ENCODE measurements around the gene CKLF. TPM values are rescaled to one million over a fixed set of nuclear protein-coding genes. Genes with fewer than 3 reads are reported as not detected.

The CKLF gene
- total and polyA plus RNA-seq, 2 experiments from 2014 or later = 16.6 to 25.6 TPM

DNA sequence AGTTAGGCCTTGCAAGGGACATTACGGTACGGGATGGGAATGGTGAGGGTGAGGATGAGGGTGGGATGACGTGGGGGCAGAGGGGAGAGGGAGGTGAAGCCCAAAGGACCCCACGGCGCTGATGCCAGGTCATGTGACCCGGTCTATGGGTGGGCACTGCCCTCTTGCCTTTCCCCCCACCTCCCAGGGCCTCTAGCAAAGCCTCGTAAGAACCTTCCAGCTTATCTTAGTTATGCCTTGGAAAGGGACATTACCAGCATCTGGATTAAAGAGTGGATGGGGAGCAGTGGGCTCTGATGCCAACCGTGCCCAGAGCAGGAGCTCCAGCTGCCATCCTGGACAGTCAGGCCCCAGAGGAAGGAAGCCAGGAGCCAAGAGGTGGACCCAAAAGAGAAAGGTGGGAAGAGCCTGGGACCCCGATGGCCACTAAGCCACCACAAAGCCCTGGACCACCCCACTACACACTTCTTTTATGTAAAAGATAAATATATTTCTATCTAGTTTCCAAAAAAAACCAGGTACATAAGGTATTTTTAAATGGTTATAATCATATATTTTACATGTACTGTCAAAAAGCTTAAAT, 43.4 kb upstream of the CKLF start:
- Histone ChIP-seq H3K4me1 (ENCODE audit: low read depth) (no peaks in the 10 kb centered on the region), H3K27me3 (no peaks in the 10 kb centered on the region), H3K36me3 (no peaks in the 10 kb centered on the region), H3K27ac (no peak overlapping the region), H3K4me3 (no peak overlapping the region), H3K9me3 (ENCODE audit: low read depth) (no peaks in the 10 kb centered on the region)
- TF ChIP-seq, protein P1, sequence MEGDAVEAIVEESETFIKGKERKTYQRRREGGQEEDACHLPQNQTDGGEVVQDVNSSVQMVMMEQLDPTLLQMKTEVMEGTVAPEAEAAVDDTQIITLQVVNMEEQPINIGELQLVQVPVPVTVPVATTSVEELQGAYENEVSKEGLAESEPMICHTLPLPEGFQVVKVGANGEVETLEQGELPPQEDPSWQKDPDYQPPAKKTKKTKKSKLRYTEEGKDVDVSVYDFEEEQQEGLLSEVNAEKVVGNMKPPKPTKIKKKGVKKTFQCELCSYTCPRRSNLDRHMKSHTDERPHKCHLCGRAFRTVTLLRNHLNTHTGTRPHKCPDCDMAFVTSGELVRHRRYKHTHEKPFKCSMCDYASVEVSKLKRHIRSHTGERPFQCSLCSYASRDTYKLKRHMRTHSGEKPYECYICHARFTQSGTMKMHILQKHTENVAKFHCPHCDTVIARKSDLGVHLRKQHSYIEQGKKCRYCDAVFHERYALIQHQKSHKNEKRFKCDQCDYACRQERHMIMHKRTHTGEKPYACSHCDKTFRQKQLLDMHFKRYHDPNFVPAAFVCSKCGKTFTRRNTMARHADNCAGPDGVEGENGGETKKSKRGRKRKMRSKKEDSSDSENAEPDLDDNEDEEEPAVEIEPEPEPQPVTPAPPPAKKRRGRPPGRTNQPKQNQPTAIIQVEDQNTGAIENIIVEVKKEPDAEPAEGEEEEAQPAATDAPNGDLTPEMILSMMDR (IDR thresholded peaks at IDR 0.05; ENCODE audit: low read depth, low read length) = no peak
- no peak for DNase-seq (ENCODE audit: low read depth in 1 of 2, low spot score in 1 of 2)

DNA sequence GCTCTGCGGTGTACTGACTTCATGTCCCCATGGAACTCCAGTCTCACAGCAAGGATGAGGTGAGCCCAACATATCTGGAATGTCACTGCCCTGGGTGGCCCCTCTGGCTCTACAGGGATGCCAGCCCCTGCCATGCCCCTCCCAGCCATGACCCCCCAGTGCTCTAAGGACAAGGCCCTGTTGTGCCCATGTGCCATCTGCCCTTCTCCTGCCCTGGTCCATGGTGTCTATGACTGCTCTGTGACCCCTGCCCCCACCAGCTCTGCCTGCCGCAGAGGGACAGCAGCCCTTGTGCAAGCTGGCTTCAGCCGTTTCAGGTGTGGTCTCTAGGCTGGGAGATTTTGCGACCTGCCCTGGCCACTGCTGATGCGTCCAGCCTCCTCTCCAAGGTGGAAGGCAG, 42.8 kb upstream of the CKLF start:
- H3K9me3 ChIP-seq (ENCODE audit: low read depth) = no peaks in the 10 kb centered on the region
- TF ChIP-seq, protein P1 (IDR thresholded peaks at IDR 0.05; ENCODE audit: low read depth, low read length) = no peak
- no peak overlapping the region for H3K27ac ChIP-seq
- H3K36me3 ChIP-seq = no peaks in the 10 kb centered on the region
- H3K4me1 ChIP-seq (ENCODE audit: low read depth) = no peaks in the 10 kb centered on the region
- no peak overlapping the region for H3K4me3 ChIP-seq
- no peaks in the 10 kb centered on the region for H3K27me3 ChIP-seq
- DNase-seq (ENCODE audit: low read depth in 1 of 2, low spot score in 1 of 2) = no peak

DNA sequence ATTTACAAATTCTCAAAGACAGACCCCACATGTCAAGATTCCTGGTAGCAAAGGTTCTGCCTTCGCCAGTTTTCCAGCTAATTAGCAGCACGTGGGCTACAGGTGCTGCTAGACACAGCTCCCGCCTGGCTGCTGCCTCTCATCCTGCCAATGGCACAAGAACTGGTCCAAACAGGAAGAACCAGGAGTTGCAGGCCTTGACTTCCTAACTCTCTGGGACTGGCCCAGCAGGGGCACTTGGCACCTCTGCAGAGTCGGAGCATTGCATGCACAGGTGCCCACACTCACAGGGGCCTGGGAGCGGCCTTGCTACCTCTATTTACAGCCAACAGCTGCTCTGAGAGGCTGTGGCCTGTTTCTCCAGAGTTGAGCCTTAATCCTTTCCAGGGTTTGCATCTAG, 42.1 kb upstream of the CKLF start:
- H3K4me3 ChIP-seq = no peak overlapping the region
- no peaks in the 10 kb centered on the region for H3K27me3 ChIP-seq
- H3K4me1 ChIP-seq (ENCODE audit: low read depth) = no peaks in the 10 kb centered on the region
- no peak for DNase-seq (ENCODE audit: low read depth in 1 of 2, low spot score in 1 of 2)
- TF ChIP-seq, protein P1 (IDR thresholded peaks at IDR 0.05; ENCODE audit: low read depth, low read length) = no peak
- H3K36me3 ChIP-seq = no peaks in the 10 kb centered on the region
- H3K27ac ChIP-seq = no peak overlapping the region
- no peaks in the 10 kb centered on the region for H3K9me3 ChIP-seq (ENCODE audit: low read depth)

DNA sequence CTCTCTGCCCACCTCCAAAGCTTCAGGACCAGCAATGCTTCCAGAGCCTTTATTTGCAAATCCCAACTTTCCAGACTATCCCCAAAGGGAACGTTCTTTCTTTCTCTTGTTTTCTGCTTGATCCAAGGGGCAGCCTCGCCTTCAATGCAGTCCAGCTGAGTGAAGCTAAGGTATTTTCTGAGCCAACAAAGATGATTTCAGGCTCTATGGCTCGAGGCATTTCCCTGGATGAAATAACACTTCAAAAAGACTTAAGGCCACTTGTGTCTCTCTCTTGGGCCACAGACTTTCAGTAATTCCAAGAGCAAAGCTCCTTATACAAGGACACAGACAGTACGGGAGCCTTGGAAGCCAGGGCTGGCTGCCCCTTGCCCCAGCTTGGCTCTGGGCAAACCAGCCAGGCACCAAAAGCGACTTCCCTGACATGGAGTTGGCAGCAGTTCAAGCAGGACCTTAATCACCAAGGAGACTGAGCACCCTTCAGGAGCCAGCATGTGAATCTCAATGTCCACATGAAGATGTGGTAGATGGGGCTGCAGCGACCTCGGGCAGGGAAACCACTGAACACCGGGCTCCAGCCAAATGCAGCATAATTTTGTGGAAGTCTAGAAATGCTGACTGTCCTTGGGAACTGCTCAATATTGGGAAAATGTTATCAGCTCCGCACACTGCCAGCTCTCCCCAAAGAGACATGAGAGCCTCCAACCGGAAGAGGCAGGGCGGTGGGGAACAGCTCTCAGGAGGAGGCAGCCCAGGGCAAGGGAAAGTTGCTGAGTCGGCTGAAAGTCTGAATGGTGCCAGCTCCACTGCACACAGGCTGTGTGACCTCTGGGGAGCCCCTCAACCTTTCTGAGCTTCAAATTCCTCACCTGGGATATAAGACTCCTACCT, 41.4 kb upstream of the CKLF start:
- Histone ChIP-seq H3K4me1 (ENCODE audit: low read depth) (no peaks in the 10 kb centered on the region), H3K4me3 (no peak overlapping the region), H3K36me3 (no peaks in the 10 kb centered on the region), H3K27ac (no peak overlapping the region), H3K27me3 (no peaks in the 10 kb centered on the region), H3K9me3 (ENCODE audit: low read depth) (no peaks in the 10 kb centered on the region)
- TF ChIP-seq, protein P1 (IDR thresholded peaks at IDR 0.05; ENCODE audit: low read depth, low read length) = no peak
- DNase-seq (ENCODE audit: low read depth in 1 of 2, low spot score in 1 of 2) = peak in 1 of 2 donors; percentile 54

DNA sequence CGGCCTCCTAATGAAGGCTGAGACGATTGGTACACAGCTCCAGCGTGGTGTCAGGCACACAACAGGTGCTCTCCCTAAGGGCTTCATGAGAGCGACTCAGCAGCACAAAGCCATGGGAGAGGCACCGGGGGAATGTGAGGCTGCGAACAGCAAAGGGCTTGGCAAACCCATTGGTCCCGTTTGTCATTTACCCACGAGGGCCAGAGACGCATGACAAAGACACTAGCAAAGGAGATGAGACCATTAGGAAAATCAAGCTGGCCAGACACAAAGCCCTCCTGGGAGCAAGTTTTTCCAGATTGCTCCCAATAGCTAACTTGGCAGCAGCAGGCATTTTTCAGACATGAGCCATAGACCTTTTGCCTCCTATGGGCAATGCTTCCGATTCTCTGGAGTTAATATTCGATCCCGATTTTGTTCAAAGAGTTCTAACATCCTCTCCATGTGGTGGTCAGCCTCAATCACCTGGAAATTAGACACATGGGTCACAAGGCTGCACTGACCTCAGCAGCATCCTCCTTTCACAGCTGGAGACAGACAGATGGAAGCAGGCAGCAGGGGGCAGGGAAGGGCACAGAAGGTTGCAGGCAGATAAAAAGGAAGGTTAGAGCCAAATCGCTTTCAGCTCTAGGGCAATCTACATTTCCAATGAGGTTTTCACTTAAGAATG, 40.6 kb upstream of the CKLF start:
- Histone ChIP-seq H3K4me3 (no peak overlapping the region), H3K27me3 (no peaks in the 10 kb centered on the region), H3K9me3 (ENCODE audit: low read depth) (no peaks in the 10 kb centered on the region), H3K27ac (no peak overlapping the region), H3K4me1 (ENCODE audit: low read depth) (no peaks in the 10 kb centered on the region), H3K36me3 (no peaks in the 10 kb centered on the region)
- peak in 1 of 2 donors; percentile 80 for DNase-seq (ENCODE audit: low read depth in 1 of 2, low spot score in 1 of 2)
- TF ChIP-seq, protein P1 (IDR thresholded peaks at IDR 0.05; ENCODE audit: low read depth, low read length) = peak; percentile 10
